Skeletal muscle satellite cell (primary cell): ENCODE data around the gene OLR1.

Experiments
- H3K27me3 ChIP-seq: 2 replicates; pipeline ENCODE4 v1.7.0; 2013; ENCODE audit warnings: low read length; ENCODE audit not compliant: control insufficient read depth, insufficient read depth
- H3K36me3 ChIP-seq: 2 replicates; pipeline ENCODE4 v1.7.0; 2013; ENCODE audit warnings: mild to moderate bottlenecking, control low read depth, low read length; ENCODE audit not compliant: insufficient read depth
- H3K4me1 ChIP-seq: 2 replicates; pipeline ENCODE4 v1.7.0; 2013; ENCODE audit warnings: low read length; ENCODE audit not compliant: control insufficient read depth, insufficient read depth
- H3K4me2 ChIP-seq: 2 replicates; pipeline ENCODE4 v1.7.0; 2013; ENCODE audit warnings: mild to moderate bottlenecking, low read length
- H3K4me3 ChIP-seq: 2 replicates; pipeline ENCODE4 v1.7.0; 2013; ENCODE audit warnings: low read length
- H3K9ac ChIP-seq: 2 replicates; pipeline ENCODE4 v1.7.0; 2013; ENCODE audit warnings: mild to moderate bottlenecking, low read depth, low read length, moderate library complexity
- H3K9me3 ChIP-seq: replicated peaks from 2 replicates; pipeline ENCODE4 v1.7.0; 2013; ENCODE audit warnings: mild to moderate bottlenecking, control low read depth, low read length

OLR1 gene

GRCh38 chr12:10115311-10115710 lies 56.6 kb downstream of the OLR1 start:
- H3K9ac ChIP-seq = no peak overlapping the region
- H3K4me3 ChIP-seq = no peak overlapping the region
- H3K36me3 ChIP-seq = no peaks in the 10 kb centered on the region
- no peaks in the 10 kb centered on the region for H3K9me3 ChIP-seq
- H3K4me1 ChIP-seq = no peaks in the 10 kb centered on the region
- no peak overlapping the region for H3K4me2 ChIP-seq
- no peaks in the 10 kb centered on the region for H3K27me3 ChIP-seq

- H3K9me3 ChIP-seq = no peaks in the 10 kb centered on the region
These were observed 58.0 kb downstream of the OLR1 start for GRCh38 chr12:10113920-10114319.

DNA sequence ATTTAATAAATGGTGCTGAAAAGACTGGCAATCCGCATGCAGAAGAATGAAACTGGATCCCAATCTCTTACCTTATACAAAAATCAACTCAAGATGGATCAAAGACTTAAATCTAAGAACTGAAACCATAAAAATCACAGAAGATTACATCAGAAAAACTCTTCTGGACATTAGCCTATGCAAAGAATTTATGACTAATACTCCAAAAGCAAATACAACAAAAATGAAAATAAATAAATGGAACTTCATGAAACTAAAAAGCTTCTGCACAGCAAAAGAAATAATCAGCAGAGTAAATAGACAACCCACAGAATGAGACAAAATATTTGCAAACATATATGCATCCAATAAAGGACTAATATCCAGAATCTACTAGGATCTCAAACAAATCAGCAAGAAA lies 58.9 kb downstream of the OLR1 start:
- H3K9ac ChIP-seq = no peak overlapping the region

More at GRCh38 chr12:10113920-10114319, 58.0 kb downstream of the OLR1 start:
- no peaks in the 10 kb centered on the region for H3K36me3 ChIP-seq
- H3K4me2 ChIP-seq = no peak overlapping the region
- H3K4me3 ChIP-seq = no peak overlapping the region
- H3K27me3 ChIP-seq = no peaks in the 10 kb centered on the region
- no peak overlapping the region for H3K9ac ChIP-seq
- no peaks in the 10 kb centered on the region for H3K4me1 ChIP-seq

DNA sequence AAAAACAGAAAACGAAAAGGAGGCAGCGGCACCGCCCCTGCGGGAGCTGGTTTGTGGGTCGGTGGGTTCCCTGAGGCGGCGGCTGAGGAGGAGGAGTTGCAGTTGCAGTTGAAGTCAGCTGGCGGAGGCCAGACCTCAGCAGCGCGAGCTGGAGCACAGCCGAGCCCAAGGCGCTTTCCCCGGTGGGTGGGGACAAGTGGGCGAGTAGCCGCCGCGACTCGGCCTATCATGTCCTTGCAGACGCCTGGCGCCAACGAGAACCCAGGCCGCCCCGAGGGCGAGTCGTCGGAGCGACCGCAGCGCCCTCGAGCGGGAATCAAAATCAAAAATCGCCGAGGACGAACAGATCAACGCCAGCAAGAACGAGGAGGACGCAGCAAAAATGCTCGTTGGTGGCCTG lies 60.5 kb downstream of the OLR1 start:
- Histone ChIP-seq H3K9ac (no peak overlapping the region), H3K9me3 (no peaks in the 10 kb centered on the region), H3K4me1 (no peaks in the 10 kb centered on the region), H3K36me3 (no peaks in the 10 kb centered on the region), H3K27me3 (no peaks in the 10 kb centered on the region), H3K4me2 (no peak overlapping the region), H3K4me3 (no peak overlapping the region)

More for the DNA sequence above, 58.9 kb downstream of the OLR1 start:
- Histone ChIP-seq H3K4me3 (no peak overlapping the region), H3K9me3 (no peaks in the 10 kb centered on the region), H3K36me3 (no peaks in the 10 kb centered on the region), H3K4me2 (no peak overlapping the region), H3K4me1 (no peaks in the 10 kb centered on the region), H3K27me3 (no peaks in the 10 kb centered on the region)

DNA sequence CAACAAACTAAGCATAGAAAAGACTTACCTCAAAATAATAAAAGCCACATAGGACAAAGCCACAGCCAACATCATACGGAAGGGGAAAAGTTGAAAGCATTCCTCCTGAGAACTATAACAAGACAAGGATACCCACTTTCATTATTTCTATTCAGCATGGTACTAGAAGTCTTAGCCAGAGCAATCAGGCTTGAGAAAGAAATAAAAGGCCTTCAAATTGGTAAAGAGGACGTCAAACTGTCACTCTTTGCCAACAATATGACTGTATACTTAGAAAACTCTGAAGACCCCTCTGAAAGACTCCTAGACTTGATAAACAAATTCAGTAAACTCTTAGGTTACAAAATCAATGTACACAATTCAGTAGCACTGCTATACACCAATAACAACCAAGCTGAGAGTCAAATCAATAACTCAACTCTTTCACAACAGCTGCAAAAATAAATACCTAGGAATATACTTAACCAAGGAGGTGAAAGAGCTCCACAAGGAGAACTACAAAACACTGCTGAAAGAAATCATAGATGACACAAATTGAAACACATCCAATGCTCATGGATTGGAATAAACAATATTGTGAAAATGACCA lies 61.6 kb downstream of the OLR1 start:
- Histone ChIP-seq H3K9me3 (no peaks in the 10 kb centered on the region), H3K4me1 (no peaks in the 10 kb centered on the region), H3K36me3 (no peaks in the 10 kb centered on the region), H3K9ac (no peak overlapping the region), H3K27me3 (no peaks in the 10 kb centered on the region), H3K4me2 (no peak overlapping the region), H3K4me3 (no peak overlapping the region)
